SK-N-DZ (cell line): ENCODE data around the gene WWC2.
A peak's percentile ranks its signal among the peaks of the same experiment; 100 is the strongest.

Experiments
- DNase-seq: peaks from one replicate; pipeline ENCODE4 v3.0.0-alpha.2; 2015; ENCODE audit warnings: low spot score

Gene WWC2

DNA sequence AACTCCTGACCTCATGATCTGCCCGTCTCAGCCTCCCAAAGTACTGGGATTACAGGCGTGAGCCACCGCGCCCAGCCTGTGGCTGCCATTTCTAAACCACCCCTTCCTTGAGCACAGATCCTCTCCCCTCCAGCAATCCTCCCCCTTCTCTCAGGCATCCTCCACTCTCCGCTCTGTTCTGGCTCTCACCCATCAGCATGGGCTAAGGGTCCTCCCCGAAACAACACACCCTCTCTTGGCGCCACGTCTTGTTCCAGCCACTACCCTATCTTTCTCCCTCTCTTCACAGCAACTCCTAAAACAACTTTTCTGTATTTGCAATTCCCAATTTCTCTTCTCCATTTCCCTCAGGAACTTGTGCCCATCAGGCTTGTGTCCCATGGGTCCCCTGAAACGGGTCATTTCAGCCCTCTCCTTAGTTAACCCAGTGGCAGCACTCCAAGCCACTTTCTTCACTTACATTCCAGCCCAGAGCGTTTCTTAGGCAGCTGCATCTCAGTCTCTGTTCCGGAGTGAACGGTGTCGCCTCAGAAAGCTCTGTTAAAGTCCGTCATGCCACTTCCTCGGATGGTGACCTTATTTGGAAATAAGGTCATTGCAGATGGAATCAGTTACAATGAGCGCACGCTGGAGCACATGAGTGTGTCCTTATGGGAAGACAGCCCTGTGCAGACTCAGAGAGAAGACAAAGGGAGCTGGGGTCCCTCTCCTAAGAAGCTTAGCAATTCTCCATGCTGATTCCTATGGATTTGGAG is 251.4 kb downstream of the WWC2 start:
- peak; percentile 60 for DNase-seq

DNA sequence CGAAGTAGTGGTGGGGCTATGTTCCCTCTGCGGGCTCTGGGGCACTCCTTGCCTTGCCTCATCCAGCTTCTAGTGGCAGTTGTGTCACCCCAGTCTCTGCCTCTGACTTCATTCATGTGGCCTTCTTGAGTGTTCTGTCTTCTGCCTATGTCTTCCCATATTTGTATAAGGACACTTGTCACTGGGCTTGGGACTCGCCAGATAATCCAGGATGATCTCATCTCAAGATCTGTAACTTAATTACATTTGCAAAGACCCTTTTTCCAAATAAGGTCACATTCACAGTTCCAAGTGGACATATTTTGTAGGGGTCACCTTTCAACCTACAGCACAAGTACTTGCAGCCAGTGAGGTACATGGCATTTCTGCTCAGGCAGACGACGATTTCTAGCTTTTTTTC is 253.5 kb downstream of the WWC2 start:
- peak; percentile 79 for DNase-seq

- DNase-seq: peak; percentile 28
These were observed 254.5 kb downstream of the WWC2 start for GRCh38 chr4:183353557-183353956.

DNA sequence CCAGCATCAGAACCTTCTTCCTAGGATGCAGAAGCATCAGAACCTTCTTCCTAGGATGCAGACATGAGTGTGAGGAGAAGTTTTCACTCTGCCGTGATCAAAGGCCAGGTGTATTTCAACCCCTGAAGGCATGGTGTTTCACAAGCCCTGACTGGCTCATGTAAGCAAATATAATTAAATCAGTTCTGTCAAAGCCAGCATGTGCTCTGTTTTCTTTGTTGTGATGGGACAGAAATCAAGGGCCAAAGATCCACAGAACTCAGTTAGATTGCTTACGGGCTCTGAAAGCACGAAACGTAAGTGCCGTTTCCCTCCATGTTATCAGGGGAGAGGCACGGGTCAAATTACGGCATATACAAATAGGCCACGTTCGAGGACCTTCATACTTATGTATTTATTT is 255.2 kb downstream of the WWC2 start:
- DNase-seq: peak; percentile 46

DNA sequence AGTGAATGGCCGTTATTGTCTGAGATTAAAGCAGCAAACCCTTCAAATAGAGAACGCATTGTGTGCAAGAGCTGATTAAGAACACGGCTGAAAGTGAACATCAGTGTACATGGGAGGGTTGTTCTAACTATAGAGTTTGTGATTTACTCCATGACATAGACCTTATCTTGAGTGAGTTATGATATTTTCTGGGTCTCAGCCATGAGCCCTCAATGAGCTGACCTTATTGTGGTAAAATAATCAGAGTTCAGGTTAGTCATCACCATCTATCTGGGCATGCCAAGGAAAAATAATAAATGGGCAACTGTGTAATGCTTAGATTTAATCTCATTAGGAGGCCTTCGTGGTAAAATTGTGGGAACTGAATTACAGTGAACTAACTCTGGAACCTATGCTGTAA is 256.3 kb downstream of the WWC2 start:
- DNase-seq: no peak

DNA sequence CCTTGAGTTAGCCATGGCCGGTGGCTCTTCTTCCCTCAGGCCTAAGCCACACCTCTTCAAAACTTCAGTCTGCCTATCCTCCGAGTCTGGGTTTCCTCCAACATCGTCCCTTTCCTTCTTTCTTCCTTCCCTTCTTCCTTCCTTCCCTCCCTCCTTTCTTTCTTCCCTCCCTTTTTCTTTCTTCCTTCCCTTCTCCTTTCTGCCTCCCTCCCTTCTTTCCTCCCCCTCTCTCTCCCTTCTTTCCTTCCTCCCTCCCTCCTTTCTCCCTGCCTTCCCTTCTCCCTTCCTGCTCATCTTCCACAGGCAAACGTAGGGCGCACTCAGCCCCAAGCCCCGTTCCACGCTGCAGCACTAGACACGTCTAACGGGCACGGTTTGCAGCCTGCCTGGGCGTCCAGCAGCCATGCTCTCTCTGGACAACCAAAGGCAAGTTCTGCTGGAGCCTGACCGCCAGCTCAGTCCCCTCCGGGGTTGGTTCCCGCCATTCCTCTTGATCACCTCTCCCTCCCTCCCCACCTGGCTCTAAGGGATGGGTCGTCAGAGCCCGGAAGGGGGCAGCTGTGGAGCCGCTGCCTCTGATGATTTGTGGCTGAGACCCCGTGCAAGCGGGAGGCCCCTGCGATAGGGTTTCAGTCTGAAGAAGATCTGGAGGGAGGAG is 257.2 kb downstream of the WWC2 start:
- no peak for DNase-seq

GRCh38 chr4:183356931-183357675 is 258.0 kb downstream of the WWC2 start:
- DNase-seq: no peak

DNA sequence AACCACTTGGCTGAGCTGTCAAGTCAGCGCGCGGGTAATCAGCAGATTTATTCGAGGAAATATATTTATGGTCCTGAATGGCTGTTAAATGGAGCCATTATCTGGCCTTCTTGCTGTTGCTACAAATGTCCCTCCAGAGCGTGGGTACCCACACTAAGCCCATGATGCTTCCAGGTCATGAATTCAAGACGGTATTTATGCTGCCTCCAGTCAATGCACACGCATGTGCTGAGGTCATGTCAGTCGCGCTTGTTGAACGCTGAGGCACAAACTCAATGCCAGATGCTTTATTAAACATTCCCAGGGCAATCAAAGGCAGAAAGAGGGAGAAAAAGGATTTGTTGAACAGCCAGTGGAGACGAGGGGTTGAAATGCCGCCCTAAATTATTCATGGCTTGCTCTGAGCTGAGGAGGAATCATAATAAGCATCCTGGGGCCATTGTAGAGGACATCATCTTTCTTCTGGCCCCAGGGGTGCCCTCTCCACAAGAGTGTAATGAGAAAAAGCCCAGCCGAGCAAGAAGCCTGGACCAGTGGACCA is 259.2 kb downstream of the WWC2 start:
- no peak for DNase-seq

DNA sequence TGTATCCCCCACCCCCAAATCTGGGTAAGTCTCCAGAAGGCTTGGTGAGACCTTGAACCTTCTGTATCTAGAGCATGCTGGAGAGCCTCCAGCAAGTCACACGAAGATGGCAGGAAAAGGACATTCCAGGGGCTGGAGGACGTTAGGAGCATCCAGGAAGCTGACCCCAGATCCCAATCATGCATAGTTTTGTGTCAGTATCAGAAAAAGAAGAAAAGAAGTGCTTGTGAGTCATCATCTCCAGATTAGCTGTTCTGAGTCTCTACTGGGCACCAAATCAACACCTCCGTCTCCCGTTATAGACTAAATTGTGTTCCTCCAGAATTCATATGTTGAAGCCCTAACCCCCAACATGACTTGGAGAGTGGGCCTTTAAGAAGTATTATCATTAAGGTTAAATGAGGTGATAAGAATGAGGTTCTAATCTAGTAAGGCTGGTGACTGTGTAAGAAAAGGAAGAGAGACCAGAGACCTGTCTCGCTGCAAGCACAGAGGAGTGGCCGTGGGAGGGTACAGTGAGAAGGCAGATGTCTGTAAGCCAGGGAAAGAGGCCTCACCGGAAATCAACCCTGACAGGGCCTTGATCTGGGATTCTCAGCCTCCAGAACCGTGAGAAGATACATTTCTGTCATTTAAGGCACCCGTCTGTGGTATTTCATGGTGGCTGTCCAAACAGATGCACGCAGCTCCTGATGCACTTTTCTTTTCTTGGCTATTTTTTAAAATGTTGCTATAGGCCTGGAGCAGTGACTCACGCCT is 261.3 kb downstream of the WWC2 start:
- DNase-seq: no peak

GRCh38 chr4:183362036-183362435 is 263.0 kb downstream of the WWC2 start:
- no peak for DNase-seq

GRCh38 chr4:183362916-183363542 is 264.0 kb downstream of the WWC2 start:
- DNase-seq: no peak

- DNase-seq: no peak
These were observed 265.0 kb downstream of the WWC2 start for GRCh38 chr4:183364025-183364424.

GRCh38 chr4:183366206-183366835 is 267.3 kb downstream of the WWC2 start:
- no peak for DNase-seq

DNA sequence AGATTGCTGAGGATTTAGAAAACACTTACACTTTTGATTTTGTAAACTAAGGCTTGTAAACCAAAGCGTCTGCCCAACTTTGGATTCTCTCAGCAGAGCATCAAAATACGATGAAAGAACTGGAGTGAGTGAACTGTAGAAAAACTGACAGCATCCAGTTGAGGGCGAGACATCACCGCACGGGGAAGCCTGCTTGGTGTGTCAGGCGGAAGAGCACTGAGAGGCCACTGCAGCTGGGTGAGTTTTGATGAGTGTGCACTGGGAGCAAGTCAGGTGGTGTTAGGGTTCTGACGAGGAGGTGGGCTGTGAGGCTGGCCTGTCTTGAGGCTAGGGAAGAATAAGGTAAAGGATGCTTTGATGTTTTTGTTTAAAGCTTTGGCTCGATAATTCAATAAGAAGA is 270.0 kb downstream of the WWC2 start:
- no peak for DNase-seq
